NCI-H2107 treated with DMSO at 0.1 percent for 48 hours (cell line): Measurements from ENCODE around the gene C1QA.
A peak's percentile ranks its signal among the peaks of the same experiment; 100 is the strongest.
"Not testable (repeated sequence)": the region's sequence is repeated elsewhere in the genome, so short reads cannot be mapped to it uniquely, and the experiment has no call there.

Experiments used
- DNase-seq: peaks from one replicate; lab custom pipeline; 2025; ENCODE audit not compliant: unreplicated experiment; lab: John Stamatoyannopoulos, UW

C1QA gene

GRCh38 chr1:22639286-22639685 lies 2.9 kb downstream of the C1QA start:
- no peak for DNase-seq

- no peak for DNase-seq
Observed at GRCh38 chr1:22641247-22641646, 4.8 kb downstream of the C1QA start.

GRCh38 chr1:22641906-22642636 lies 5.6 kb downstream of the C1QA start:
- peak; percentile 49 for DNase-seq

DNA sequence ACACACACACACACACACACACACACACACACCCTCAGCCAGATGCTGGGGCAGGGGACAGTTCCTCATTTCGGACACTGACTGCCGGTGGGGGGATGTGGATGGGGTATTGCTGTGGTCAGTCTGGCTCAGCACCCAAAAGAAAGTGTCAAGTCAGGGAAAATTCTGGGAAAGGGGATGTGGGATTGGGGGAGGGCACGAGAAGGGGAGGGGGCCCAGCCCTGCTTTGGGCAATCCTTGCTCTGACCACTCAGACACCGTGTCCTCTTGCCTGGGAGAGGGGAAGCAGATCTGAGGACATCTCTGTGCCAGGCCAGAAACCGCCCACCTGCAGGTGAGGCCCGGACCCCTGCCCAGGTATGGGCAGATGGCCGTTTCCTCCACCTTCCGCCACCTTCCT lies 7.0 kb downstream of the C1QA start, which contains the start of gene C1QC:
Gene C1QC, plus strand, starts transcription at position 253 of the 400 bp plus-strand sequence. CDS start 391 bp downstream, outside the sequence.
- DNase-seq, result no peak

- DNase-seq, result no peak
Observed at GRCh38 chr1:22643928-22644327, 7.5 kb downstream of the C1QA start.

DNA sequence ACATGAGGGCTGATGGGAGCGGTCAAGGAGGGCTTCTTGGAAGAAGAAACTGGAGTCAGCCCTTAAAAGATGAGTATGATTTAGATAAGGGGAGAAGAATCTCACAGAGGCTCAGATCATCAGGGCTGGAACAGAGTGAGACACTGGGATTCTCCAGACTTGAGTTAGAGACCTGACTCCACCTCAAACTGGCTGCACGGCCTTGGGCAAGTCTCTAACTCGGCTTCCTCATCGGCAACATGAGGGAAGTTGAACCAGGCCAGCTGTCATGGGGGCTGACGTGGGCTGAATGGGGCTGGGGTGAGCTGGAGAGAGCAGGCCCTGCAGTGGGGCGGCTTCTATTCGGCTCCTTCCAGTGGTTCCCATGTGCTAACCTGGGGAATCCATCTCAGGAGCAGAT lies 9.5 kb downstream of the C1QA start:
- no peak for DNase-seq

- DNase-seq, result no peak
Observed at GRCh38 chr1:22646384-22646783, 10.0 kb downstream of the C1QA start.

- DNase-seq, result no peak
Observed at GRCh38 chr1:22650089-22650693, 13.8 kb downstream of the C1QA start.

DNA sequence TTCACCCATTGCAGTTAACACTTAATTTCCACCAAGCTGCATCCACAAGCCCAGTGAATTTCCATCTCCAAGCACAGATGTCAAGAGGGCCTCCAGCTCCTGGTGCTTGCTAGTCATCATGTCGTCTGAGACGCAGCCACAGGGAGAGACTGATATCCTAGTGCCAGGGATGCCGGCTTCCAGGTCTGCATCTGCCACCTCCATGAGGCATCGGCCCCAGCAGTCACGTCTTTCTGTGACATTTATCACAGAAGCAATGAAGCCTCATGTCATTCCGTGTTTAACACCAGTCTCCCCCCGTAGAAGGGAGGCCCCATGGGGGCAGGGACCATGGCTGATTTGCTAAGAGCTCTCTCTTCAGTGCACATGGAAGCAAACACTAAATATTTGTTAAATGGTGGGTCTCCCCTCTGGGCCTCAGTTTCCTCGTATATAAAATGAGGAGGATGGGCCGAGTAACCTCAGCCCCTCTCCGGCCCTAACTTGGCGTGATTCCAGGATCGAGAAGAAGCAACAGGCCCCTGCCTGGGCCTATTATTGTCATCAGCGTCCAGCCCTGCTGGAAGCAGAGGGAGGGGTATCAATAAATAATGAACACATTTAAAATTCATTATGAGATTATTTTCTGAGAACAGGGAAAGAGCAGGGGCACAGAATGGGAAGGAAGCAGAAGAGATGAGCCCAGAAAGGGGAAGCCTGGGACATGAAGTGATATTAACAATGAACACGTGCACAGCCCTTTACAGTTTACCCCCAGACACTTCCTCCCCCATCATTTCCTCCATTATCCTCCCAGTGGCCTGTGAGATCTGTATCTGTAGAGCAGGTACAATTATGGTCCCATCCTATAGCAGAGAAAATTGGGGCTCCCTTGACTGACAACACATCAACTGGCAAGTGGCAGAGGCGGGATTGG lies 15.8 kb downstream of the C1QA start:
- no peak for DNase-seq

DNA sequence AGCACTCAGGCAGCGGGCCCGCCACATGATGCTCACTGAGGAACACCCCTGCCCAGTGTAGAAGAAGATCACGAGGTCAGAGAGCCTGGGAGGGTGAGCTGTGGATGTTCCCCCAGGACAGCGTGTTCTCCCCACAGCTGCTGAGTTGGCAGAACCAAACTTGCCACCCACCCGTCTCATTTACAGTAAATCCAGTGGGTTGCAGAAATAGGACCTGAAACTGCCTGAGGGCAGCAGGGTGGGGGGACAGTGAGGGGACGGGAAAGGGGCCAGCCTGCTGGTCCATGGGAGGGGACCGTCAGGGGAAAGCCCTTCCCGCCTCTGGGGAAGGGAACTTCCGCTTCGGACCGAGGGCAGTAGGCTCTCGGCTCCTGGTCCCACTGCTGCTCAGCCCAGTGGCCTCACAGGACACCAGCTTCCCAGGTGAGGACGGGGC lies 16.5 kb downstream of the C1QA start, which contains the start of gene C1QB:
Gene C1QB, plus strand, starts transcription at position 356 of the 436 bp plus-strand sequence. CDS start 6,227 bp downstream, outside the sequence.
- no peak for DNase-seq

DNA sequence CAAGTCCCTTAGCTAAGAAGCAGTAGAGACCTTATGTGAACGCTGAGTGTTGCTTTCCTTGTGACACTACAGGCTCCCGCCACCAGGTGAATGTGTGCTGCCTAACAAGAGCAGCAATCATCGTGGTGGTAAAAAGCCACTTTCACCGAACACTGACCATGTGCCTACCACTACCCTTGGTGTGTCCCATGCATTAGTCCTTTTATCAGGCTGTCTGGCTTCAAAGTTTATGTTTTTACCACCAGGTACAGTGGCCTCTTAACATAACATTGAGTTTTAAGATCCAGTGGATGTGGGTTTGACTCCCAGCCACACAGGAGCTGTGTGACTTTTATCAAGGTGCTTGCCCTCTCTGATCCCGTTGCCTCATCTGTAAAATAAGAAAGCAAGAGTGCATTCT lies 18.3 kb downstream of the C1QA start:
- no peak for DNase-seq

DNA sequence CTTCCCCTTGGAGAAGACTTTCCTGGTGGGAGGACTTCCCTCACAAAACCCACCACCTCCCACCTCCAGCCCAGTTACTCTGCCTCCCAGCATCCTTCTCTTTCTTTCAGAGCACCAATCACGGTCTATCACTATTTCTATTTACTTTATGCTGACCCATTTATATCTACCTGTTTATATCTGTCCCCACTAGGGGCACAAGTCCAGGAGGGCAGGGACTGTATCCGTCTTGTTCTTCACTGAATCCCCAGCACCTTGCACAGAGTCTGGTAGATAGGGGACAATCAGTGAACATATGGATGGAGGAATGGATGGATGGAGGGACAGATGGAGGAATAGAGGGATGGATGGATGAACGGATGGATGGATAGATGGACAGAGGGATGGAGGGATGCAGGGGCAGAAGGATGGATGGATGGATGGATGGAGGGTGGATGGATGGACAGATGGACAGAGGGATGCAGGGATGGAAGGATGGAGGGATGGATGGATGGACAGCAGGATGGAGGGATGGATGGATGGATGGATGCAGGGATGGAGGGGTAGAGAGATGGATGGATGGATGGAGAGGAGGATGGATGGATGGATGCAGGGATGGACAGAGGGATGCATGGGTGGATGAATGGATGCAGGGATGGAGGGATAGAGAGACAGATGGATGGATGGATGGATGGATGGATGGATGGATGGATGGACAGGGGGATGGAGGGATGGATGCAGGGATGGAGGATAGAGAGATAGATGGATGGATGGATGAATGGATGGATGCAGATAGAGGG lies 22.1 kb downstream of the C1QA start:
- DNase-seq, result no peak

GRCh38 chr1:22660716-22661241 lies 24.4 kb downstream of the C1QA start:
- DNase-seq, result no peak

DNA sequence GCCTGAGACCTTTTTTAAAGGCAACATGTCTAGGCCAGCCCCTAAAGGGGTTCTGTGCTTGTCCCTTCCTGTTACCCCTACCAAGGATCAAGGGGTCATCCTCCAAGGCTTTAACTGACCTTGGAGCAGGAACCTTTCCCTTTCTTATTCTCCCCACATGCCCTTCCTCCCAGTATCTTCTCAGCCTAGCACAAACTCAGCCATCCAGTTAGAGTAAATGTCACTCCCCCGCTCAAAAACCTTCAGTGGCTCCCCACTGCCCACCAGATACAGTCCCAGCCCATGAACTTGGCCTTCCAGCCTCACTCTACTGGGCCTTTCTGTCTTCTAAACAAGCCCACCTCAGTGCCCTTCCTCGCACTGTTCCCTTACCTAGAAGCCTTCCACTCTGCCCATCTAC lies 25.5 kb downstream of the C1QA start:
- no peak for DNase-seq

DNA sequence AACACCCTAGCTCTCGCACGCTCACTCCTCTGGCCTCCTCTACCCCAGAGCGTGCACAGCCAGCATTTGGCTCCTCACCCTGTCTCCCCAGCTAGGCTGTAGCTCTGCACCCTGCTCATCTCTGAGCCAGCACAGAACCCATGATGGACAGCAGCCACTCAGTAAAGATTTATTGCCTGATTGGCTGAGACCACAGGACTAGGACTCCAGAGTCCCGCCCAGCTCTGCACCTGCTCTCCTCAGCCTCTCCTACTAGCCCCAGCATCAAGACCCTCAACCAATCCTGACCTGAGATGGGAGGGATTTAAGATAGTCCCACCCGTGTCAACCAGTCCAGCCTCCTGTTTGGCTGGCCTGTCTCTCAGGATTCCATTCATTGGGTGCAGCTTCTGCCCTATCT lies 25.9 kb downstream of the C1QA start:
- DNase-seq, result no peak

DNA sequence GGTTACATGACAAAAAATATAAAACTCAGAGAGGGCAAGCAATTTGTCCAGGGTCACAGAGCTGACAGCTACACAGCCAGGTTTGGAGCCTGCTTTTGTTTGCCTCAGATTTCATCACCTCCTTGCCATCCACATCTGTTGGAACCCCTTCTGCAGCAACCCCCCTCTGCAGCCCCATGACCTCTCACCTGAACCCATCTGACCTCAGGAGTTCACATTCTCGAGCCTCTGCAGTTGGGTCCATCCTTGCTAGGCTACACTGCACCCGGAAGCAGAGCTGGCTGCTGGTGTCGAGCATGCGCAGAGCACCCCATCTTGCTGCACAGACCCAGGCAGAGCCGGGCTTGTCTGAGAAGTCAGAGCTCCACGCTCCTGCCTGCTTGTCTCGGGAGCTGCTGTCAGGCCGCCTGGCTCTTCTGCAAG lies 26.6 kb downstream of the C1QA start:
- no peak for DNase-seq

DNA sequence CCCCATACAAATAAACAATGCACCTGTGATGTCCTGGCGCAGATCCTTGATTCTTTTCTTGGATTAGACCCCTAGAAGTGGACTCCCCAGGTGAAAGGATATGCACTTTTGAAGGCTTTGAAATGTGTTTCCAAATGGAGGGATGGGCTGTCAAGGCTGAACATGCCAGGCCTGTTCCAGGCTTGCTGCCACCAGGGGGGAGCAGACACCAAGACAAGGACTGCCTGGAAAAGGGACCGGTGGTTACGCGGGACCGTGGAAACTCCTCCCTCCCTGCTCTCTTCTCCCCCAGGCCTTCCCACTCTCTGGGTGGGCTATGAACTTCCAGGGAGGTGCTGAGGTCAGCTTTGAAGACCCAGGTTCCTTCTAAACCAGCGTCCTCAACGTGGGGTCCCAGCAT lies 29.3 kb downstream of the C1QA start:
- no peak for DNase-seq

DNA sequence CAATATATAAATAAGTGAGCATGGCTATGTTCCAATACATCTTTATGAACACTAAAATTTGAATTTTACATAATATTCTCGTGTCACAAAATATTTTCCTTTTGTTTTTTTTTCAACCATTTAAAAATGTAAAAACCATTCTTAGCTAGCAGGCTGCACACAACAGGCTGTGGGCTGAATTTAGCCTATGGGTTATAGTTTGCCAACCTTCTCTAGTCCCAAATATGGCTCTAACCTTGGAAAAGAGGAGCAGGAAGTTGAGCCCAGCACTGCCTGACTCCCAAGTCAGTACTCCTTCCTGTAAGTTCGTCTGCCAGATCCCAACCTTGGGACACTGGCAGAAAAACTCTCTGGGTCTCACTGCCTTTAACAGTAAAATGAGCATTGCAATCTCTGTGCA lies 30.0 kb downstream of the C1QA start:
- no peak for DNase-seq

- not testable (repeated sequence) for DNase-seq
Observed at GRCh38 chr1:22668840-22669239, 32.4 kb downstream of the C1QA start.

DNA sequence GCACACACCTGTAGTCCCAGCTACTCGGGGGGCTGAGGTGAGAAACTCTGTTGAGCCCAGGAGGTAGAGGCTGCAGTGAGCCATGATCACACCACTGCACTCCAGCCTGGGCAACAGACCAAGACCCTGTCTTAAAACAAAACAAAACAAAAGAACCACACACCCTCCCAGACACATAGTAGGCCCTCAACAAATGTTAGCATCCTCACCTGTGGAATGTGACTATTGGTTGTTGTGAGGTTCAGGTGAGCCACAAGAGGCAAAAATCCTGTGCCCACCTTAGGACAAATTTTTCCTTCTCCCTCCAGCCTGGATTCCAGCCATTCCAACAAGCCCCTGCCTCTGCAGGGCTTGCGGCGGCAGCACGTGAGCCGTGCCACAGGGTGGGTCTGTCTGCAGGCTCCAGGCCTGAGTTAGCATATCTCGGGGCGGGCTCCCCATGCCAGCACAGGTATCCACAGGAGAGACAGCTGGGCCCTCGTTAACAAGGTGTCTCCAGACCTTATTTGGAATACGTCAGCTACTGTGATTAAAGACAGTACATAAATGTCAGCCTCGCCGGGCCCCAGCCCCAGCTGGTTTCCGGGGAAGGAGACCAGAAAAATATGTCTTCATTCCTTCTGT lies 34.0 kb downstream of the C1QA start:
- no peak for DNase-seq
